ENCODE results near the gene ST8SIA6. TPM values are rescaled to one million over a fixed set of nuclear protein-coding genes. Genes with fewer than 3 reads are reported as not detected.

The ST8SIA6 gene
- total RNA-seq, 2 donors from 2014 or later = 1.5 to 8.9 TPM

- Histone ChIP-seq H3K4me3 (no peak overlapping the region), H3K36me3 (no peaks in the 10 kb centered on the region), H3K27me3 (replicated peaks; ENCODE audit: insufficient read depth) (no peaks in the 10 kb centered on the region), H3K9me3 (no peaks in the 10 kb centered on the region), H3K4me1 (ENCODE audit: control insufficient read depth in 1 of 2, low read depth in 2 of 2) (peaks cover 0 to 18% of the 10 kb centered on the region in 2 donors), H3K27ac (no peak overlapping the region)
- TF ChIP-seq CTCF (IDR thresholded peaks at IDR 0.05) = no peak
- ATAC-seq (ENCODE audit: insufficient number of reproducible peaks, low FRiP score, low read depth) = no peak
- no peak for DNase-seq (ENCODE audit: low spot score)
These were observed 18.4 kb downstream of the ST8SIA6 start for GRCh38 chr10:17435953-17436352.

GRCh38 chr10:17435187-17435586, 19.2 kb downstream of the ST8SIA6 start:
- Histone ChIP-seq H3K36me3 (no peaks in the 10 kb centered on the region), H3K4me3 (no peak overlapping the region), H3K27ac (peak overlapping the region in 1 of 2 donors; percentile 5), H3K4me1 (ENCODE audit: control insufficient read depth in 1 of 2, low read depth in 2 of 2) (peaks cover 0 to 18% of the 10 kb centered on the region in 2 donors), H3K27me3 (replicated peaks; ENCODE audit: insufficient read depth) (no peaks in the 10 kb centered on the region), H3K9me3 (no peaks in the 10 kb centered on the region)
- ATAC-seq (ENCODE audit: insufficient number of reproducible peaks, low FRiP score, low read depth) (no peak), DNase-seq (ENCODE audit: low spot score) (no peak)
- TF ChIP-seq CTCF (IDR thresholded peaks at IDR 0.05) = no peak

- ATAC-seq (ENCODE audit: insufficient number of reproducible peaks, low FRiP score, low read depth) = no peak
- Histone ChIP-seq H3K9me3 (no peaks in the 10 kb centered on the region), H3K4me3 (no peak overlapping the region), H3K36me3 (no peaks in the 10 kb centered on the region), H3K27ac (no peak overlapping the region), H3K27me3 (replicated peaks; ENCODE audit: insufficient read depth) (no peaks in the 10 kb centered on the region), H3K4me1 (ENCODE audit: control insufficient read depth in 1 of 2, low read depth in 2 of 2) (peaks cover 0 to 18% of the 10 kb centered on the region in 2 donors)
- TF ChIP-seq CTCF (IDR thresholded peaks at IDR 0.05) = no peak
- no peak for DNase-seq (ENCODE audit: low spot score)
These were observed 21.7 kb downstream of the ST8SIA6 start for GRCh38 chr10:17432723-17433122.

- Histone ChIP-seq H3K9me3 (no peaks in the 10 kb centered on the region), H3K27ac (no peak overlapping the region), H3K4me3 (no peak overlapping the region), H3K36me3 (no peaks in the 10 kb centered on the region), H3K27me3 (replicated peaks; ENCODE audit: insufficient read depth) (no peaks in the 10 kb centered on the region), H3K4me1 (ENCODE audit: control insufficient read depth in 1 of 2, low read depth in 2 of 2) (peaks cover 0 to 18% of the 10 kb centered on the region in 2 donors)
- DNase-seq (ENCODE audit: low spot score) (no peak), ATAC-seq (ENCODE audit: insufficient number of reproducible peaks, low FRiP score, low read depth) (no peak)
- TF ChIP-seq CTCF (IDR thresholded peaks at IDR 0.05) = no peak
These were observed 22.5 kb downstream of the ST8SIA6 start for GRCh38 chr10:17431871-17432311.

- H3K4me3 ChIP-seq = no peak overlapping the region
- no peak for DNase-seq (ENCODE audit: low spot score)
- H3K27ac ChIP-seq = no peak overlapping the region
These were observed 23.6 kb downstream of the ST8SIA6 start for GRCh38 chr10:17430647-17431355.

More at GRCh38 chr10:17430647-17431355, 23.6 kb downstream of the ST8SIA6 start:
- peak; percentile 84 for ATAC-seq (ENCODE audit: insufficient number of reproducible peaks, low FRiP score, low read depth)
- Histone ChIP-seq H3K4me1 (ENCODE audit: control insufficient read depth in 1 of 2, low read depth in 2 of 2) (peaks cover 0 to 18% of the 10 kb centered on the region in 2 donors), H3K27me3 (replicated peaks; ENCODE audit: insufficient read depth) (no peaks in the 10 kb centered on the region), H3K9me3 (no peaks in the 10 kb centered on the region), H3K36me3 (no peaks in the 10 kb centered on the region)
- peak; percentile 82 for TF ChIP-seq CTCF (IDR thresholded peaks at IDR 0.05)

All from thoracic aorta (tissue), 2 donors.